D721Med (cell line): ENCODE results near the gene KLHL25.

Source experiments
- DNase-seq: peaks from one replicate; pipeline ENCODE4 v3.0.0; 2011; ENCODE audit warnings: low spot score; ENCODE audit not compliant: insufficient read length
- FAIRE-seq: peaks from 2 replicates; lab custom pipeline; 2011; peaks lifted over from hg19 to GRCh38; lab: Jason Lieb, UNC
- TF ChIP-seq, protein P1 (sequence below): IDR thresholded peaks from 2 replicates; pipeline ENCODE4 v1.5.1; 2012; ENCODE audit warnings: mild to moderate bottlenecking, control low read depth; ENCODE audit not compliant: insufficient read depth; ENCODE audit errors: missing control alignments

KLHL25 gene

DNA sequence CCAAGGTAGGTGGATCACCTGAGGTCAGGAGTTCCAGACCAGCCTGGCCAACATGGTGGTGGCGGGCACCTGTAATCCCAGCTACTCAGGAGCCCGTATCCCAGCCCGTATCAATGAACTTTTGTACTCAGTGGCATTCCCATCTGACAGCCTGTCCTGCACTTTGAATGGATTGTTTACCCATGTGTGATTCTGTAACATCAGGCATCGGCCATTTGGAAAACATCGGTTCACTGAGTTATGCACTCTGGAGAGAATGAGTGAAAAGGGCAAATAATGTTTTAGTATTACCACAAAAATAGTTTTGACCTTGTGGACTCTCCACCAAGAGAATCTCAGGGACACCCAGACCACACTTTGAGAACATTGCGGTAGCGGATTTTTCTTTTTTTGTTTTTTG, 13.6 kb downstream of the KLHL25 start:
- DNase-seq (no peak), FAIRE-seq (no peak)
- TF ChIP-seq, protein P1, sequence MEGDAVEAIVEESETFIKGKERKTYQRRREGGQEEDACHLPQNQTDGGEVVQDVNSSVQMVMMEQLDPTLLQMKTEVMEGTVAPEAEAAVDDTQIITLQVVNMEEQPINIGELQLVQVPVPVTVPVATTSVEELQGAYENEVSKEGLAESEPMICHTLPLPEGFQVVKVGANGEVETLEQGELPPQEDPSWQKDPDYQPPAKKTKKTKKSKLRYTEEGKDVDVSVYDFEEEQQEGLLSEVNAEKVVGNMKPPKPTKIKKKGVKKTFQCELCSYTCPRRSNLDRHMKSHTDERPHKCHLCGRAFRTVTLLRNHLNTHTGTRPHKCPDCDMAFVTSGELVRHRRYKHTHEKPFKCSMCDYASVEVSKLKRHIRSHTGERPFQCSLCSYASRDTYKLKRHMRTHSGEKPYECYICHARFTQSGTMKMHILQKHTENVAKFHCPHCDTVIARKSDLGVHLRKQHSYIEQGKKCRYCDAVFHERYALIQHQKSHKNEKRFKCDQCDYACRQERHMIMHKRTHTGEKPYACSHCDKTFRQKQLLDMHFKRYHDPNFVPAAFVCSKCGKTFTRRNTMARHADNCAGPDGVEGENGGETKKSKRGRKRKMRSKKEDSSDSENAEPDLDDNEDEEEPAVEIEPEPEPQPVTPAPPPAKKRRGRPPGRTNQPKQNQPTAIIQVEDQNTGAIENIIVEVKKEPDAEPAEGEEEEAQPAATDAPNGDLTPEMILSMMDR: no peak

DNA sequence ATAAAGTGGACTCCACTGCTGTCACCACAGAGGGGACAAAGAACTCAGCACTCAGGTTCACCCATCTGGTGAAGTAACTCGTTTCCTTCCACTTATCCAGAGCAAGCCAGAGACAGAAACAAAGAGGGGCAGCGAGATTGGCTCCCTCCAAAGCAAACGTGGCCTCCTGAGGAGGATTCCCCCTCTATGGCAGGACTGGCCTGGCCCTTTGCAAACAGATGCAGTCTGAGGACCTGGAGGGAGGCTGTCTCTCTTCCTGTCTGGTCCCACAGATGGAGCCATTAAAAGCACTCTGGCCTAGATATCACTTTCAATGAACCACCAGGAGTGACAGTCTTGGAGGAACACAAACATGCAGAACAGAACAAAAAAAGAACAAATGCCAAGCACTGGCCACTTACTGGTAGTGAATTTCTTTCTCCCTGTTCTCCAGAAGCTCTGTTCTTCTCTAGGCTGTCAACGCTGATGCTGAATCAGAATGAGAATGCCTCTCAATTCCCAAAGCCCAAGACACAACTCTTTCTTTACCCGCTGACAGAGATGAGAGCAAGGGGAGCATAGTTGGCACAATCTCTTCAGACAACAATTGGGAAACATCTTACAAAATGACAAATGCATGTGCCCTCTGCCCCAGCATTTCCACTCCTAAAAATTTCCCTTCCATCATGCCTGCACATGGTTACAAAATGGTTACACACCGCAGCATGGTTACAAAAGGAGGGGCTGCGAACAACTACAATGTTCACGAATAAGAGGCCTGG, 14.3 kb downstream of the KLHL25 start:
- TF ChIP-seq, protein P1: no peak
- DNase-seq (no peak), FAIRE-seq (no peak)

DNA sequence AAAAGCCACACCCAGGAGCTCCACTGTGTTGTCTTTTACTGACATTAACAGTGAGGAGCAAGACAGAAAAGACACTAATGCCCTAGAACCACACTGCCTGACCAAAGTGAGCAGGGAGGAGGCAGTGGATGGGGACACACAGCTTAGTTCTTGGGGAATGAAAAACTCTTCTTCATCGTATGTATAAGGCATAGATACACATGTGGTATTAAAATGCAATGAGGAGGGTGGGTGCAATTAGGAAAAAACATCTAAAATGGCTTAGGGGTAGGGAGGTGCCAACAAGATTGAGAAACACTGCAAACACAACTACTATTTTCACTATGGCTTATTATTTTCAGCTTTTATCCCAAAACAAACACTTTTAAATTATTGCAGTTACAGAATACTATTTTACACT, 15.5 kb downstream of the KLHL25 start:
- FAIRE-seq (no peak), DNase-seq (no peak)
- TF ChIP-seq, protein P1: no peak

DNA sequence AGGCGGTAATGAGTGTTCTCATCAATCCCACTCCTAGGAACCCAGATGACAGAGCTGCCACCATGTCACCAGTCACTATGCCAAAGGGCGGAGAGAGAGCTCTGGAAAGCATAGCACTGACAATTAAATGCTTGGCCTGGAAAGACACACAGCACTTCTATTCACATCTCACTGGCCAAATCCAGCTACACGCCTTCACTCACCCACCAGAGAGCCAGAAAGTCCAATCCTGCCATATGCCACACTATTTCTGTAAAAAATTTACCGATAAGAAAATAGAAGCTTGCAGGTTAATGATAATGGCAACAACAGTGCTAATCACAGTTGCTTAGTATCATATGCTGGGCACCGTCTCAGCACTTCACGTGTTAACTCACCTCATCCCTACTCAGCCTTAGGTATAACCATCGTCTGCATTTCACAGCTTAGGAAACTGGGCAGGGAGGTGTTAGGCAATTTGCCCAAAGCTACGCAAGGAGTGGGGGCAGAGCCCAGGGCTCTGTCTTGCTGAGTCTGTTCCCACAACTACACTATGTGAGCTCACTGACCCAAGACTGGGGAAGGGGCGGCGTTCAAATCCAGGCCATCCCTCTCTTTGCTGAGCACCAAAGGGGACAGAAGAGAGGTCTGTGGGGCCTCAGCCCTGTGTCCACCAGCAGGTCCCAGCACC, 16.5 kb downstream of the KLHL25 start:
- TF ChIP-seq, protein P1: no peak
- FAIRE-seq: no peak
- DNase-seq: no peak

DNA sequence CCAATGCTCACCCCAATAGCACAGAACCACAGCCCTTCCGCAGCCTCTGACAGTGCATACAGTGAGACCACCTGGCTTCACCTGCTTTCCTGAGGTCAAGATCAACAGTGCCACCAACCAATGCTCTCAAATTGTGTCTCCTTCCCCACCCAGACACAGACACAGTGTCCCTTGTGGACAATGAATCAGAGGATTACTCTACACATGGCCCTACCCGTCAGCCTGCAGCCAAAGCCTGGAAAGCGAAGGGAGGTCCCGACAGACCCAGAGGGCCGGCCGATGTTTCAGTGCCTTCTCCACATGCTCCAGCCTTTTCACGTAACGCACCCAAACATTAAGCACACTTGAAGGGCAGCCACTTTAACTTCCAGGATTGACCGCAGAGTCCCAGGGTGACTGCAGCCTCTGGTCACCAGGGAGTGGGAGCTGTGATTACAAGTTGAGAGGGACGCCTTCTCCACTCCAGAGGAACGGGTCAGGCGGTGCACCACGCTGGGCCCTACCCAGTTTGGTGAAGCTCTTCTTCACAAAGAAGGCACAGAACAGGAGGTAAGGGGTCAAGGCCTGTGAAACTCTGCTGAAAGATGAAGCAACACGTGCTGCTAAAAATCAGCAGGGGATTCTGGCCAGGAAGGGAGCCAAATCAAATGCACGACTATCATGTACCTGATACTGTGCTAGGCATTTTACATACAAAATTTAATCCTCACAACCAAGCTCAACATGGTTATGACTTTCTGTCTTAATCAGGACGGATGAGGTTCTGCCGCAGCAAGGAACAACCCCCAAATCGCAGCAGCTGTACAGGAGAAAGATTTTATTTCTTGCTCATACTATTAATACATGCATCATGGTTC, 17.2 kb downstream of the KLHL25 start:
- TF ChIP-seq, protein P1: no peak
- FAIRE-seq (no peak), DNase-seq (no peak)

DNA sequence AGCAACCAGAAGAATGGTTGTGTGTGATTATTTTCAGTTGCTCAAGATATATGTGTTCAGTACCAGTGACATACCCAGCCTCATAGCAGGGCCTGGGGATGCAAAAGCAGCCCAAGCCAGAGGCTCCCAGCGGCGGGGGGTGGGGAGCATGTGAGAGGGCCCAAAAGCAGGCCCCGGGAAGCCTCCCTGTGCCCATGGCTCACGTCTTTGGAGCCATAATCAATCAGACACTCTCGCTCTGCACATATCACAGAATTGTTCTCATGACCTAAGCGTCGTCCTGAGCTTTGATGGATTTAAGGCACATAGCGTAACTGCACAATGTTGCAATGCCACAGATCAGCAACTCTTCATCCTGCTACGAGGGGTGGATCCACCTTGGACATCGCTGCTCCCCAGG, 20.8 kb downstream of the KLHL25 start:
- DNase-seq: no peak
- FAIRE-seq: no peak
- TF ChIP-seq, protein P1: no peak
